Uterus (tissue), 2 donors: ENCODE measurements around the gene PRELID3B.

Experiments
- CTCF ChIP-seq, 4 experiments: fragments of 200-600 bp in 2 of 4; fragments of 450-650 bp in 2 of 4; sonication (generic) in 2 of 4; IDR thresholded peaks; one replicate each; pipeline ENCODE4 v1.5.1; 2016 to 2019; ENCODE audit warnings: antibody characterized with exemption in 4 of 4, mild to moderate bottlenecking in 2 of 4, moderate library complexity in 1 of 4
- POLR2A ChIP-seq, 2 donors: fragments of 450-650 bp; IDR thresholded peaks; one replicate each; pipeline ENCODE4 v1.6.1; 2016; ENCODE audit warnings: antibody characterized with exemption in 2 of 2, mild to moderate bottlenecking in 1 of 2, moderate library complexity in 1 of 2

- TF ChIP-seq CTCF (IDR thresholded peaks at IDR 0.05) (no peak), POLR2A (IDR thresholded peaks at IDR 0.05) (no peak)
These were observed at the start of gene PRELID3B for GRCh38 chr20:59042151-59042795.
